Trophoblast cell (in vitro differentiated cells and primary cell): Measurements from ENCODE around the gene B9D1.

Source experiments
- DNase-seq, 2 donors: peaks; one replicate each; pipeline ENCODE4 v3.0.0-alpha.2; 2016
- H2AFZ ChIP-seq: 2 replicates; pipeline ENCODE4 v1.6.1; 2013; ENCODE audit warnings: low read length, moderate library complexity, mild to moderate bottlenecking; ENCODE audit not compliant: insufficient read depth, poor library complexity
- H2AK5ac ChIP-seq: 2 replicates; pipeline ENCODE4 v1.6.1; 2013; ENCODE audit warnings: mild to moderate bottlenecking, low read length
- H2BK120ac ChIP-seq: 2 replicates; pipeline ENCODE4 v1.6.1; 2013; ENCODE audit warnings: low read length, mild to moderate bottlenecking, moderate library complexity; ENCODE audit not compliant: insufficient read depth, poor library complexity
- H2BK12ac ChIP-seq: 2 replicates; pipeline ENCODE4 v1.6.1; 2013; ENCODE audit warnings: mild to moderate bottlenecking, low read length, moderate library complexity
- H2BK5ac ChIP-seq: 2 replicates; pipeline ENCODE4 v1.6.1; 2013; ENCODE audit warnings: low read length, low read depth, moderate library complexity, mild to moderate bottlenecking; ENCODE audit not compliant: poor library complexity
- H3K14ac ChIP-seq: 2 replicates; pipeline ENCODE4 v1.6.1; 2013; ENCODE audit warnings: mild to moderate bottlenecking, low read length
- H3K18ac ChIP-seq: 2 replicates; pipeline ENCODE4 v1.6.1; 2013; ENCODE audit warnings: mild to moderate bottlenecking, low read length
- H3K23ac ChIP-seq: 2 replicates; pipeline ENCODE4 v1.6.1; 2013; ENCODE audit warnings: low read length
- H3K27ac ChIP-seq: 2 replicates; pipeline ENCODE4 v1.5.1; 2013; ENCODE audit warnings: low read depth, mild to moderate bottlenecking, inconsistent platforms, low read length, moderate library complexity
- H3K27me3 ChIP-seq: 2 replicates; pipeline ENCODE4 v1.6.1; 2013; ENCODE audit warnings: inconsistent platforms, mild to moderate bottlenecking, low read length, moderate library complexity; ENCODE audit not compliant: insufficient read depth
- H3K36me3 ChIP-seq, 2 experiments: 1 replicate in 1 of 2; 2 replicates in 1 of 2; pipeline ENCODE4 v1.6.1; 2013; ENCODE audit warnings: low read length in 2 of 2, mild to moderate bottlenecking in 2 of 2, moderate library complexity in 1 of 2; ENCODE audit not compliant: insufficient read depth in 2 of 2, control insufficient read depth in 1 of 2
- H3K4ac ChIP-seq: 2 replicates; pipeline ENCODE4 v1.6.1; 2013; ENCODE audit warnings: low read depth, mild to moderate bottlenecking, low read length, moderate library complexity
- H3K4me1 ChIP-seq, 2 experiments: 1 replicate in 1 of 2; 2 replicates in 1 of 2; pipeline ENCODE4 v1.6.1; 2013; ENCODE audit warnings: low read length in 2 of 2, mild to moderate bottlenecking in 2 of 2, moderate library complexity in 1 of 2; ENCODE audit not compliant: insufficient read depth in 2 of 2, control insufficient read depth in 1 of 2
- H3K4me2 ChIP-seq: 2 replicates; pipeline ENCODE4 v1.6.1; 2013; ENCODE audit warnings: inconsistent platforms, mild to moderate bottlenecking, low read length, moderate library complexity
- H3K4me3 ChIP-seq: 2 replicates; pipeline ENCODE4 v1.5.1; 2013; ENCODE audit warnings: mild to moderate bottlenecking, low read depth, low read length, inconsistent platforms
- H3K79me1 ChIP-seq: one replicate; pipeline ENCODE4 v1.6.1; 2013; ENCODE audit warnings: low read length
- H3K79me2 ChIP-seq: 2 replicates; pipeline ENCODE4 v1.6.1; 2013; ENCODE audit warnings: low read length, mild to moderate bottlenecking; ENCODE audit not compliant: control insufficient read depth, insufficient read depth, poor library complexity
- H3K9ac ChIP-seq: 2 replicates; pipeline ENCODE4 v1.6.1; 2013; ENCODE audit warnings: mild to moderate bottlenecking, low read length
- H3K9me3 ChIP-seq: 2 replicates; pipeline ENCODE4 v1.6.1; 2013; ENCODE audit warnings: low read depth, mild to moderate bottlenecking, control low read depth, inconsistent platforms, low read length; ENCODE audit not compliant: insufficient read depth
- H4K12ac ChIP-seq: 2 replicates; pipeline ENCODE4 v1.6.1; 2013; ENCODE audit warnings: low read depth, mild to moderate bottlenecking, low read length, moderate library complexity
- H4K8ac ChIP-seq: 2 replicates; pipeline ENCODE4 v1.6.1; 2013; ENCODE audit warnings: low read depth, mild to moderate bottlenecking, low read length, moderate library complexity
- H4K91ac ChIP-seq: one replicate; pipeline ENCODE4 v1.6.1; 2013; ENCODE audit warnings: low read depth, mild to moderate bottlenecking, low read length, moderate library complexity
- WGBS: extraction: QIAGEN DNeasy Blood & Tissue Kit; methylation state at CpG from one replicate; pipeline ENCODE4 v1.1.7; 2013; ENCODE audit warnings: missing lambda C conversion rate; ENCODE audit not compliant: insufficient read length, insufficient coverage; ENCODE audit errors: extremely low coverage; 5-methylcytosine and 5-hydroxymethylcytosine counted together

Gene B9D1

DNA sequence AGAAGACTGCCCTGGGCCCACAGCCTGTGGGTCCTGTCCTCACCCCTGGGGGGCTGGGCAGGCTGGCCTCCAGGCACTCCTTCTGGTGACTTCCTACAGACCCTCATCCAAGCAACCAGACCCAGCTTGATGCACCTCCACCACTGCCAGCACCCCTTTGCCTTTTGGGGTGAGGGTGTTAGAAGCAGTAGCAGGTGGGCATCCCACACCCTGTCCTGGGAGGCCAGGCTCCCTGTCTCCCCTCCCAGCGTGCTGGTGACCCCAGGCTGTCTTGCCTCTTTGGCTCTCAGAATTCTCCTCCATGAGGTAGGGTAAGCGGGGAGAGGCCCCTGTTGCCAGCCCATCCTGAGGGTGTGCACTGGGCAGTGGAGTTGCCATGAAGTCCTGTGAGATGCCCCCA, 33.4 kb downstream of the B9D1 start:
- peaks cover 8 to 12% of the 10 kb centered on the region in 2 experiments for H3K4me1 ChIP-seq

DNA sequence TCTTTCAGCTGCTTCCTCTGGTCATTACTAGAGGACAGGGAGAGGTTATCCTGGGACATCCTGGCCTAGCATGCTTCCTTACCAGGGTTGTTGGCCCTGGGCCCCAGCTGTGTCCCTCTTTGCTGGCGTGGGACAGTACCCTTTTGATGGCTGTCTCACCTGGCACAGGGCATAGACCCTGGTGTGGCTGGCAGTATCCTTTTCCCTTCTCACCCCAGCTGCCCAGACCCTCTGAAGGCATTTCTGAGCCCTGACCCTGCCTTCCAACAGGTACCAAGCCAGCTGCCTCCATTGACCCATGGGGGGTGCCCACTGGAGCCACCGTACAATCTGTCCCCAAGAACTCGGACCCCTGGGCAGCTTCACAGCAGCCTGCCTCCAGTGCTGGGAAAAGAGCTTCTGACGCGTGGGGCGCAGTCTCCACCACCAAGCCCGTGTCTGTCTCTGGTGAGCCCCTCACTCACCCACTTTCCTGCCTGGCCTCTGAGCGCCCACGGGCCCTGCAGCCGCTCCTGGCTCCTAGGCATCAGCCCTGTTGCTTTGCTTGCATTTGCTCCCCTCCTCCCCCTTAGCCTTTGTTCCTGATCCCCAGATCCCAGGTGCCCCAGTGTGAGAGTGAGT, 34.0 kb downstream of the B9D1 start:
- Histone ChIP-seq H3K79me1 (peaks cover 4% of the 10 kb centered on the region), H3K27me3 (no peaks in the 10 kb centered on the region), H3K23ac (no peak overlapping the region), H4K12ac (no peak overlapping the region), H2BK5ac (no peak overlapping the region), H3K14ac (no peak overlapping the region), H2AK5ac (no peak overlapping the region), H4K8ac (no peak overlapping the region), H3K79me2 (no peaks in the 10 kb centered on the region), H3K36me3 (peaks cover 30 to 31% of the 10 kb centered on the region in 2 experiments), H3K4me3 (no peak overlapping the region), H2BK12ac (no peak overlapping the region), H3K27ac (no peak overlapping the region), H2BK120ac (no peak overlapping the region), H3K4me1 (peaks cover 8 to 12% of the 10 kb centered on the region in 2 experiments), H2AFZ (no peak overlapping the region), H3K4me2 (no peak overlapping the region), H3K9ac (no peak overlapping the region), H3K4ac (no peak overlapping the region), H4K91ac (no peak overlapping the region), H3K18ac (no peak overlapping the region), H3K9me3 (no peaks in the 10 kb centered on the region)
- no CpG with 5 or more reads among the region's 10 CpGs for WGBS
- DNase-seq = no peak

More for the DNA sequence above, 33.4 kb downstream of the B9D1 start:
- Histone ChIP-seq H3K23ac (no peak overlapping the region), H3K27ac (no peak overlapping the region), H2BK12ac (no peak overlapping the region), H2BK5ac (no peak overlapping the region), H3K79me2 (no peaks in the 10 kb centered on the region), H3K79me1 (peaks cover 4% of the 10 kb centered on the region), H3K14ac (no peak overlapping the region), H4K91ac (no peak overlapping the region), H2AFZ (no peak overlapping the region), H3K27me3 (no peaks in the 10 kb centered on the region), H2AK5ac (no peak overlapping the region), H4K8ac (no peak overlapping the region), H3K9ac (no peak overlapping the region), H3K4ac (no peak overlapping the region), H3K36me3 (peaks cover 35 to 37% of the 10 kb centered on the region in 2 experiments), H3K9me3 (no peaks in the 10 kb centered on the region), H4K12ac (no peak overlapping the region), H3K4me2 (no peak overlapping the region), H3K18ac (no peak overlapping the region), H2BK120ac (no peak overlapping the region), H3K4me3 (no peak overlapping the region)
- WGBS = no CpG with 5 or more reads among the region's 2 CpGs
- DNase-seq = no peak

DNA sequence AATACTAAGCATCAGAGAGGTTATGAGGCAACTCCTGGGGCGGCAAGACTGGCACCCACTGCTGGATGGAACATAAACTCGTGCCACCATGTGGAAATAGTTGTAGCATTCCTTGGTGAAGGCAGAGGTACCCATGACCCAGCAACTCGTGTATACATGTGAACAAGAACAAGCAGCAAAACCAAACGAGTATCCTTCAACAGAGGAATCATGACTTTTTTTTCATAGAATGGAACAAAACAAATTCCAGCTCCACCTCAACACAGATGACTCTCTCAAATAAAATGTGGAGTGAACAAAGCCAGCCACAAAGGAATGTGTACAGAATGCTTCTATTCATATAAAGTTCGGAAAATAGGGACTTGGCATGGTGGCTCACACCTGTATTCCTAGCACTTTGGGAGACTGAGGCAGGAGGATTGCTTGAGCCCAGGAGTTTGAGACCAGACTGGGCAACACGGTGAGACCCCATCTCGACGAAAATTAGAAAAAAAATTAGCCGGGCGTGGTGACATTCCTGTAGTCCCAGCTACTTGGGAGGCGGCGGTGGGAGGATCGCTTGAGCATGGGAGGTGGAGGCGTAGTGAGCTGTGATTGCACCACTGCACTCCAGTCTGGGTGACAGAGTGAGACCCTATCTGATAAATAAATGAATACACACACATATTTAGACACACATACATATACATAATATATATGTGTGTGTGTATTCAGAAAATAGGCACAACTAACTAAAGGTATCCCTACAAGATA, 35.3 kb downstream of the B9D1 start:
- Histone ChIP-seq H3K18ac (no peak overlapping the region), H3K27ac (no peak overlapping the region), H3K4me1 (peaks cover 8 to 9% of the 10 kb centered on the region in 2 experiments), H3K14ac (no peak overlapping the region), H2BK5ac (no peak overlapping the region), H3K4ac (no peak overlapping the region), H3K9me3 (no peaks in the 10 kb centered on the region), H2AFZ (no peak overlapping the region), H4K12ac (no peak overlapping the region), H3K23ac (no peak overlapping the region), H2BK120ac (no peak overlapping the region), H3K36me3 (peaks cover 21 to 27% of the 10 kb centered on the region in 2 experiments), H2AK5ac (no peak overlapping the region), H3K4me2 (no peak overlapping the region), H4K8ac (no peak overlapping the region), H4K91ac (no peak overlapping the region), H3K79me1 (peaks cover 4% of the 10 kb centered on the region), H3K4me3 (no peak overlapping the region), H2BK12ac (no peak overlapping the region), H3K79me2 (no peaks in the 10 kb centered on the region), H3K27me3 (no peaks in the 10 kb centered on the region), H3K9ac (no peak overlapping the region)
- DNase-seq = peak; percentile 54 to 86
- no CpG with 5 or more reads among the region's 14 CpGs for WGBS

DNA sequence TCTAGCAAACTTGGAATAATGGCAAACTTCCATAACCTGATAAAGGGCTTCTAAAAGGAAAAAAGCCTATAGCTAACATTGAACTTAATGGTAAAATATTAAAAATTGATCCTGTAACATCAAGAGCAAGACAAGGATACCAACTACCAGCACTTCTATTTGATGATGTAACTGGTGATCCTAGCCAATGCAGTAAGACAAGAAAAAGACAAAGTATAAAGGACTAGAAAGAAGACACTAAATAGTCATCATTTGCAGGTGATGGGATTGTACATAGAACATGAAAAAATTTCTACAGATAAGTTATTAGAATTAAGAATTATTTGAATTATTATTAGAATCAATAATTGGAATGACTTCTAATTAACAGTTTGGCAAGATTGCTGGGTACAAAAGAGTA, 37.0 kb downstream of the B9D1 start:
- Histone ChIP-seq H3K23ac (no peak overlapping the region), H4K12ac (no peak overlapping the region), H3K36me3 (peaks cover 20 to 29% of the 10 kb centered on the region in 2 experiments), H4K91ac (no peak overlapping the region), H3K27ac (no peak overlapping the region), H3K14ac (no peak overlapping the region), H3K4ac (no peak overlapping the region), H3K79me1 (peaks cover 2% of the 10 kb centered on the region), H3K4me1 (peaks cover 2% of the 10 kb centered on the region in 2 experiments), H2BK5ac (no peak overlapping the region), H4K8ac (no peak overlapping the region), H2BK120ac (no peak overlapping the region), H3K4me2 (no peak overlapping the region), H3K27me3 (no peaks in the 10 kb centered on the region), H2AFZ (no peak overlapping the region), H3K79me2 (no peaks in the 10 kb centered on the region), H2BK12ac (no peak overlapping the region), H3K9ac (no peak overlapping the region), H2AK5ac (no peak overlapping the region), H3K18ac (no peak overlapping the region), H3K9me3 (no peaks in the 10 kb centered on the region), H3K4me3 (no peak overlapping the region)
- no peak for DNase-seq
